ENCODE results near the gene IFNL1.

The IFNL1 gene

GRCh38 chr19:39251846-39252245 lies 44.4 kb upstream of the IFNL1 start:
- TF ChIP-seq, protein P1, sequence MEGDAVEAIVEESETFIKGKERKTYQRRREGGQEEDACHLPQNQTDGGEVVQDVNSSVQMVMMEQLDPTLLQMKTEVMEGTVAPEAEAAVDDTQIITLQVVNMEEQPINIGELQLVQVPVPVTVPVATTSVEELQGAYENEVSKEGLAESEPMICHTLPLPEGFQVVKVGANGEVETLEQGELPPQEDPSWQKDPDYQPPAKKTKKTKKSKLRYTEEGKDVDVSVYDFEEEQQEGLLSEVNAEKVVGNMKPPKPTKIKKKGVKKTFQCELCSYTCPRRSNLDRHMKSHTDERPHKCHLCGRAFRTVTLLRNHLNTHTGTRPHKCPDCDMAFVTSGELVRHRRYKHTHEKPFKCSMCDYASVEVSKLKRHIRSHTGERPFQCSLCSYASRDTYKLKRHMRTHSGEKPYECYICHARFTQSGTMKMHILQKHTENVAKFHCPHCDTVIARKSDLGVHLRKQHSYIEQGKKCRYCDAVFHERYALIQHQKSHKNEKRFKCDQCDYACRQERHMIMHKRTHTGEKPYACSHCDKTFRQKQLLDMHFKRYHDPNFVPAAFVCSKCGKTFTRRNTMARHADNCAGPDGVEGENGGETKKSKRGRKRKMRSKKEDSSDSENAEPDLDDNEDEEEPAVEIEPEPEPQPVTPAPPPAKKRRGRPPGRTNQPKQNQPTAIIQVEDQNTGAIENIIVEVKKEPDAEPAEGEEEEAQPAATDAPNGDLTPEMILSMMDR (IDR thresholded peaks at IDR 0.05; ENCODE audit: unreplicated experiment in 3 of 3) = no peak
- no peaks in the 10 kb centered on the region for H3K36me3 Mint-ChIP-seq (ENCODE audit: low read depth)
- H3K4me1 Mint-ChIP-seq = no peaks in the 10 kb centered on the region
- no peak overlapping the region for H3K27ac Mint-ChIP-seq
- peaks cover 84% of the 10 kb centered on the region for H3K27me3 Mint-ChIP-seq (ENCODE audit: low read depth)
- peaks cover 4% of the 10 kb centered on the region for H3K9me3 Mint-ChIP-seq
- H3K4me3 Mint-ChIP-seq = no peak overlapping the region

DNA sequence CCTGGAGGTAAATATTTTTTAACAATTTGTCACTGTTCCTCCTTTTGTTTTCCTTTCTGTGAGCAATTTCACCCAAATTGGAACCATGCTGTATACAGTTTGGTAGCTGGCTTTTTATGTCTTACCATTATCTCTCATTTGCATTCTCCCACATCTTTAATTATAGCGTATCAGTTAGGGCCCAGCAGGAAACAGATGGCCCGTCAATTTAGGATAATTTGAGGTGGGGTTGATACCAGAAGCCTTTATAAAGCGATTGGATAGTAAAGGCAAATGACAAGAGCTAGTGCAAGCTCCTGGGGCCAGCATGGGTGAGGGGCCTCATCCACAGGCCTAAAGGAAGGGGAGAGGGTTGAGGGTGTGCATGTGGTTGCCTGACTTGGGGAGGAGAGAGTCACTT lies 43.7 kb upstream of the IFNL1 start:
- peaks cover 5% of the 10 kb centered on the region for H3K9me3 Mint-ChIP-seq
- no peaks in the 10 kb centered on the region for H3K4me1 Mint-ChIP-seq
- TF ChIP-seq, protein P1 (IDR thresholded peaks at IDR 0.05; ENCODE audit: unreplicated experiment in 3 of 3) = no peak
- no peak overlapping the region for H3K27ac Mint-ChIP-seq
- peaks cover 84% of the 10 kb centered on the region for H3K27me3 Mint-ChIP-seq (ENCODE audit: low read depth)
- no peak overlapping the region for H3K4me3 Mint-ChIP-seq
- H3K36me3 Mint-ChIP-seq (ENCODE audit: low read depth) = no peaks in the 10 kb centered on the region

GRCh38 chr19:39253374-39254149 lies 42.6 kb upstream of the IFNL1 start:
- Mint-ChIP-seq H3K27ac (no peak overlapping the region), H3K9me3 (peaks cover 5% of the 10 kb centered on the region), H3K27me3 (ENCODE audit: low read depth) (peaks cover 78% of the 10 kb centered on the region), H3K4me3 (no peak overlapping the region), H3K36me3 (ENCODE audit: low read depth) (no peaks in the 10 kb centered on the region), H3K4me1 (no peaks in the 10 kb centered on the region)
- TF ChIP-seq, protein P1 (IDR thresholded peaks at IDR 0.05; ENCODE audit: unreplicated experiment in 3 of 3) = no peak

DNA sequence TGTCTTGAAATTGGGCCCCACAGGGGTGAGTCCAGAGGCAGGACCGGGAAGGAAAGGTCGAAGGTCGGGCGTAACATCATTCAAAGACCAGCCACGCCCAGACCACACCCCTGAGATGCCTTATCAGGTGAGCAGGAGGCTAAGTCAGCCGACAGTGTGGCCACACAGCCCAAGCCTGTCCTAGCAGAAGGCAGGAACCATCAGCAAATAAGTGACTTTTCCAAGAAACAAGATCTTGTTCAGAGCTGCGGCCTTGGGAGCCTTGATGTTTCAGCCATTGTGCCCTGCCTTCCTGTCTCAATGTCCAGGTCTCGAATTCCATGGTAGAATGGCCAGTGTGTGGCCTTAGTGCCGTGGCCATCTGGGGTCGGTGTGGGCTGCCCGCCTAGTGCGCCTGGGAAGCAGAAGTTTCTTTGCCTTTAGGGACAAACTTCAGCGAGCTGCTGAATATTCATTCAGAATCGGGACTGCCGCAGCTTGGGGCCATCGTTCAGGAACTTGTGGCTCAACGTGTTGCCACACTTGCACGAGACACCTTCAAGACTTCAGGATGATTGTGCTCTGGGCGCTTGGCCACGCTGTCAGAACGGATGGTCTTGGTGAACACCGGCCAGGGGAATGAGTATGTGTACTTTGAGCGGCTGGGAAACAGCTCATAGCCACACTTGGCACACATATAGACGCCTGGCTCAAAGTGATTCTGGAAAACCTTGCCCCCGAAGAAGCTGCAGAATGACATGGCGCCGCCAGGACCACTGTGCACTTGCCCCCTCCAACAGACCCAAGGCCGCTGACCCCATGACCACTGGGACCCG lies 41.5 kb upstream of the IFNL1 start:
- peaks cover 5% of the 10 kb centered on the region for H3K9me3 Mint-ChIP-seq
- no peaks in the 10 kb centered on the region for H3K36me3 Mint-ChIP-seq (ENCODE audit: low read depth)
- TF ChIP-seq, protein P1 (IDR thresholded peaks at IDR 0.05; ENCODE audit: unreplicated experiment in 3 of 3) = no peak
- no peak overlapping the region for H3K27ac Mint-ChIP-seq
- H3K4me3 Mint-ChIP-seq = no peak overlapping the region
- peaks cover 73% of the 10 kb centered on the region for H3K27me3 Mint-ChIP-seq (ENCODE audit: low read depth)
- no peaks in the 10 kb centered on the region for H3K4me1 Mint-ChIP-seq

GRCh38 chr19:39257227-39257626 lies 39.0 kb upstream of the IFNL1 start:
- Mint-ChIP-seq H3K27ac (no peak overlapping the region), H3K4me3 (no peak overlapping the region), H3K9me3 (peaks cover 5% of the 10 kb centered on the region), H3K4me1 (no peaks in the 10 kb centered on the region), H3K36me3 (ENCODE audit: low read depth) (no peaks in the 10 kb centered on the region), H3K27me3 (ENCODE audit: low read depth) (peaks cover 73% of the 10 kb centered on the region)
- TF ChIP-seq, protein P1 (IDR thresholded peaks at IDR 0.05; ENCODE audit: unreplicated experiment in 3 of 3) = no peak

Data from nephron (organoid).